ENCODE data around the gene C3orf22. TPM values are rescaled to one million over a fixed set of nuclear protein-coding genes. Genes with fewer than 3 reads are reported as not detected.

Gene C3orf22
- total RNA-seq, 2 experiments from 2014 or later: not detected

GRCh38 chr3:126512916-126513650, 45.6 kb downstream of the C3orf22 start:
- ATAC-seq: no peak
- Mint-ChIP-seq H3K36me3 (ENCODE audit: low read depth) (no peaks in the 10 kb centered on the region), H3K4me1 (no peaks in the 10 kb centered on the region), H3K4me3 (no peak overlapping the region), H3K9me3 (ENCODE audit: low read depth) (no peaks in the 10 kb centered on the region), H3K27ac (no peak overlapping the region), H3K27me3 (no peaks in the 10 kb centered on the region)
- CTCF ChIA-PET: interaction anchor here (0.6 to 1.9 kb wide), 2 partner anchors 10 to 441 kb away, joined by 3 to 9 read pairs; no protein-coding TSS in a partner anchor
- no peak for DNase-seq
- intact Hi-C loops (cut with DNase I, micrococcal nuclease): no loop called here
- POLR2A ChIA-PET: no interaction called here

DNA sequence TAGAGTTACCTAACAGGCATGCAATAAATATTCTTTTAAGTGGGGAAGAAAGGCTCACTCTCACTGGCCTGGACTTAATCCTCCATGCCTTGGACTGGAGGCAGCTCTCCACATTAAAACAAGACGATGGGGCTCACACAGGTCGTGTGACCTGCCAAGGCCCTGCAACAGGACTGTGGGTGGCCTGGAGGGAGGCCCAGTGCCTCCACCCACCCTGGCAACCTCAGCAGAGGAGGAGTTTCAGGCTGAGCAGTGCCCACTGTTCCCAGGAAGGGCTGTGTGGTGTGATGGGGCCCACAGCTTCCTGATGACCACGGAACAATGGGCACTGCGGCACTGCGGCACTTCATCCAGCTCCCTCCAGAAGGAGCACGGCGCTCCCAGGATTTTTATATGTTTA, 46.7 kb downstream of the C3orf22 start:
- ChIA-PET CTCF (interaction anchor here (2.1 kb wide), 1 partner anchor 11 kb away, joined by 14 read pairs; no protein-coding TSS in a partner anchor), POLR2A (no interaction called here)
- Mint-ChIP-seq H3K36me3 (ENCODE audit: low read depth) (no peaks in the 10 kb centered on the region), H3K4me1 (no peaks in the 10 kb centered on the region), H3K9me3 (ENCODE audit: low read depth) (no peaks in the 10 kb centered on the region), H3K27me3 (no peaks in the 10 kb centered on the region), H3K4me3 (no peak overlapping the region), H3K27ac (no peak overlapping the region)
- DNase-seq (no peak), ATAC-seq (no peak)
- intact Hi-C loops (cut with DNase I, micrococcal nuclease): no loop called here

- intact Hi-C loops (cut with DNase I, micrococcal nuclease): no loop called here
- Mint-ChIP-seq H3K4me1 (no peaks in the 10 kb centered on the region), H3K36me3 (ENCODE audit: low read depth) (no peaks in the 10 kb centered on the region), H3K27ac (no peak overlapping the region), H3K9me3 (ENCODE audit: low read depth) (no peaks in the 10 kb centered on the region), H3K4me3 (no peak overlapping the region), H3K27me3 (no peaks in the 10 kb centered on the region)
- ATAC-seq: no peak
- DNase-seq: no peak
- POLR2A ChIA-PET: no interaction called here
- CTCF ChIA-PET: interaction anchor here (1.0 to 2.1 kb wide), 2 partner anchors 12 to 1037 kb away, joined by 3 to 14 read pairs; no protein-coding TSS in a partner anchor
These were observed 47.4 kb downstream of the C3orf22 start for GRCh38 chr3:126511291-126511690.

DNA sequence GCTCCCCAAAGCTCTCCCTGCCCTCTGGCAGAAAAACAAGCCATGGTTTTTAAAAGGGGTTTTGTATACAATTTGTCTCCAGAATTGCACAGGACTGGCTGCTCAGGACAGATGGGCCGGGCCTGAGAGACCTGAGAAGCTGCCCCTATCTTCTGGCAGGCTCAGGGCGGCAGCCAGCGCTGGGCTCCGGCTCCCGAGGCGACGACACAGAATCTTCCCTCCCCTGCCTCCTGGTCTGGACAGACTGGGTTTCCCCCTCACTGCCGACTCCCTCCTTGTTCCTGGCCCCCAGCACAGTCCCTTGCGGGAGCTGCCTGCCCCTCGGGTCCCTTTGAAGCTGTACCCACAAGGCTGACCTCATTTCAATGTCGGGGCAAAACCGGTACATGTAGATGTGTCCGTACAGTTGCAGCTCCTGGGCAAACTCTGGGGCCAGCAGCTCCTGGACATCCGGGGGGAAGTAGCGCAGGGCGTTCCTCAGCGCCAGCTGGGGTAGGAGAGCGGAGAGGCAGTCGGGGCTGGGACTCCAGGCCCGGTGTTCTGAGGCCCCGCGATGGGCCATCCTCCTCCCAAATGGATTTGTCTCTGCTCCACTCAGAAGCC, 48.3 kb downstream of the C3orf22 start:
- ATAC-seq: no peak
- Mint-ChIP-seq H3K27me3 (no peaks in the 10 kb centered on the region), H3K4me3 (no peak overlapping the region), H3K9me3 (ENCODE audit: low read depth) (no peaks in the 10 kb centered on the region), H3K36me3 (ENCODE audit: low read depth) (no peaks in the 10 kb centered on the region), H3K4me1 (no peaks in the 10 kb centered on the region), H3K27ac (no peak overlapping the region)
- intact Hi-C loops (cut with DNase I, micrococcal nuclease): no loop called here
- no peak for DNase-seq
- ChIA-PET POLR2A (no interaction called here), CTCF (interaction anchor here (1.0 to 2.1 kb wide), 2 partner anchors 12 to 1038 kb away, joined by 3 to 14 read pairs; no protein-coding TSS in a partner anchor)

- H3K4me1 Mint-ChIP-seq: no peaks in the 10 kb centered on the region
- intact Hi-C loops (cut with DNase I, micrococcal nuclease): no loop called here
- H3K36me3 Mint-ChIP-seq (ENCODE audit: low read depth): no peaks in the 10 kb centered on the region
- no peak overlapping the region for H3K27ac Mint-ChIP-seq
- H3K27me3 Mint-ChIP-seq: no peaks in the 10 kb centered on the region
- ATAC-seq (no peak), DNase-seq (no peak)
- H3K4me3 Mint-ChIP-seq: no peak overlapping the region
- ChIA-PET CTCF (interaction anchor here (2.1 kb wide), 1 partner anchor 13 kb away, joined by 14 read pairs; no protein-coding TSS in a partner anchor), POLR2A (no interaction called here)
- H3K9me3 Mint-ChIP-seq (ENCODE audit: low read depth): no peaks in the 10 kb centered on the region
These were observed 49.0 kb downstream of the C3orf22 start for GRCh38 chr3:126509597-126510307.

DNA sequence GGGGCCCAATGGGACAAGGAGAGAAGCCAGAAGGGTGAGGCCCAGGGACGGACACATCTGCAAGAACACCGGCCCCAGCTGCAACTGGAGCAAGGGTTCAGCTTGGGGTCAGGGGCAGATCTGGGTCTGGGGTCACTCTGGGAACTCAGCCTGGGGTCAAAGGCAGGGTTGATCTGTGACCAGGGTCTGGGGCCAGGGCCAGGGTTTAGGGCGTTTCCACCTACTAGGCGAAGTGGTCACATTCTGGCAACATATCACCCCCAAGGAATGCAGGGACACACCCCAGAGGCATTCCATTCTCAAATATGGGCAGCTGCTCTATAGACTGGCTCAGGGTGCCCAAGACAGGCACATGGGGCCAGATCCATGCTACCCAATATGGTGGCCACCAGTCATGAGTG, 50.2 kb downstream of the C3orf22 start:
- CTCF ChIA-PET: no interaction called here
- Mint-ChIP-seq H3K36me3 (ENCODE audit: low read depth) (no peaks in the 10 kb centered on the region), H3K27me3 (no peaks in the 10 kb centered on the region), H3K4me1 (no peaks in the 10 kb centered on the region), H3K4me3 (no peak overlapping the region), H3K9me3 (ENCODE audit: low read depth) (no peaks in the 10 kb centered on the region), H3K27ac (no peak overlapping the region)
- ATAC-seq (no peak), DNase-seq (no peak)
- intact Hi-C loops (cut with DNase I, micrococcal nuclease): no loop called here
- POLR2A ChIA-PET: no interaction called here

GRCh38 chr3:126507886-126508285, 50.8 kb downstream of the C3orf22 start:
- ATAC-seq: no peak
- Mint-ChIP-seq H3K4me3 (no peak overlapping the region), H3K36me3 (ENCODE audit: low read depth) (no peaks in the 10 kb centered on the region), H3K4me1 (no peaks in the 10 kb centered on the region), H3K27ac (no peak overlapping the region), H3K9me3 (ENCODE audit: low read depth) (no peaks in the 10 kb centered on the region), H3K27me3 (no peaks in the 10 kb centered on the region)
- ChIA-PET CTCF (interaction anchor here (0.6 kb wide), 1 partner anchor 15 kb away, joined by 3 read pairs; no protein-coding TSS in a partner anchor), POLR2A (no interaction called here)
- DNase-seq: no peak
- intact Hi-C loops (cut with DNase I, micrococcal nuclease): no loop called here

DNA sequence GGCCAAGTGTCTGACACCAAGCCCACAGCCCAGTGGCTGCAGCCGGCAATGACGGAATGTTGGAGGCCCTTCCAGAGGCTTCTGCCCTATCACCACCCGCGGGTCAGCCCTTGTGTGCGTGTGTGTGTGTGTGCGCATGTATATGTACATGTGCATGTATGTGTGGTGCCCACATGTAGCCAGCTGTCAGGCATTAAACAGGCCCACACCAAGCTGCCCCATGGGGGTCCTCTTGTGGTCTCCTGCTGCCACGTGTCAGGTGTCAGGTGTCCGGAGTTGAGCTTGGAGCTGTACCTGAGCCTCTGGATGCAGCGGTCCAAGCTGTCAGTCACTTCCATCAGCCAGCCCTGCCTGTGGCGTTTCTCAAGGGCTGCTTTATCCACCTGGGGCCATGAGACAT, 55.0 kb downstream of the C3orf22 start:
- DNase-seq (no peak), ATAC-seq (no peak)
- no peak overlapping the region for H3K4me3 Mint-ChIP-seq
- intact Hi-C loops (cut with DNase I, micrococcal nuclease): no loop called here
- no peaks in the 10 kb centered on the region for H3K9me3 Mint-ChIP-seq (ENCODE audit: low read depth)
- no peaks in the 10 kb centered on the region for H3K27me3 Mint-ChIP-seq
- no peak overlapping the region for H3K27ac Mint-ChIP-seq
- H3K36me3 Mint-ChIP-seq (ENCODE audit: low read depth): no peaks in the 10 kb centered on the region
- H3K4me1 Mint-ChIP-seq: no peaks in the 10 kb centered on the region
- ChIA-PET POLR2A (no interaction called here), CTCF (no interaction called here)

DNA sequence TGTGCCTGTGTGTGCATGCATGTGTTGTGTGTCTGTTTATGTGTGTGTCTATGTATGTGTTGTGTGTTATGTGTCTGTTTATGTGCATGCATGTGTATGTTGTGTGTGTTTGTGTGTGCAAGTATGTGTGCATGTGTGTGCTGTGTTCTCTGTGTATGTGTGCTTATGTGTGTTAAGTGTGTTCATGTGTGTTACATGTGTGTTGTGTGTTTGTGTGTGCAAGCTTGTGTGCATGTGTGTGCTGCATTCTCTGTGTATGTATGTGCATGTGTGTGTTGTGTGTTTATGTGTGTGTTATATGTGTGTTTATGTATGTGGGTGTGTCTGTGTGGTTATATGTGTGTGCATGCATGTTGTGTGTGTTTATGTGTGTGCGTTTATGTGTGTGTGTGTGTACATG, 56.1 kb downstream of the C3orf22 start:
- Mint-ChIP-seq H3K4me1 (no peaks in the 10 kb centered on the region), H3K27me3 (no peaks in the 10 kb centered on the region), H3K27ac (no peak overlapping the region), H3K9me3 (ENCODE audit: low read depth) (no peaks in the 10 kb centered on the region), H3K4me3 (no peak overlapping the region), H3K36me3 (ENCODE audit: low read depth) (no peaks in the 10 kb centered on the region)
- CTCF ChIA-PET: no interaction called here
- no peak for DNase-seq
- no peak for ATAC-seq
- POLR2A ChIA-PET: no interaction called here
- intact Hi-C loops (cut with DNase I, micrococcal nuclease): no loop called here

- H3K27me3 Mint-ChIP-seq: no peaks in the 10 kb centered on the region
- H3K4me3 Mint-ChIP-seq: no peak overlapping the region
- no peaks in the 10 kb centered on the region for H3K9me3 Mint-ChIP-seq (ENCODE audit: low read depth)
- POLR2A ChIA-PET: no interaction called here
- no peaks in the 10 kb centered on the region for H3K36me3 Mint-ChIP-seq (ENCODE audit: low read depth)
- ATAC-seq: no peak
- no peak for DNase-seq
- CTCF ChIA-PET: no interaction called here
- no peak overlapping the region for H3K27ac Mint-ChIP-seq
- H3K4me1 Mint-ChIP-seq: no peaks in the 10 kb centered on the region
- intact Hi-C loops (cut with DNase I, micrococcal nuclease): no loop called here
These were observed 57.0 kb downstream of the C3orf22 start for GRCh38 chr3:126501736-126502135.

GRCh38 chr3:126501054-126501453, 57.7 kb downstream of the C3orf22 start:
- no peak overlapping the region for H3K27ac Mint-ChIP-seq
- no peak overlapping the region for H3K4me3 Mint-ChIP-seq
- intact Hi-C loops (cut with DNase I, micrococcal nuclease): no loop called here
- DNase-seq: no peak
- no peaks in the 10 kb centered on the region for H3K27me3 Mint-ChIP-seq
- no peak for ATAC-seq
- H3K4me1 Mint-ChIP-seq: no peaks in the 10 kb centered on the region
- ChIA-PET POLR2A (no interaction called here), CTCF (no interaction called here)
- no peaks in the 10 kb centered on the region for H3K9me3 Mint-ChIP-seq (ENCODE audit: low read depth)
- no peaks in the 10 kb centered on the region for H3K36me3 Mint-ChIP-seq (ENCODE audit: low read depth)

GRCh38 chr3:126500016-126500415, 58.7 kb downstream of the C3orf22 start:
- intact Hi-C loops (cut with DNase I, micrococcal nuclease): no loop called here
- Mint-ChIP-seq H3K4me1 (no peaks in the 10 kb centered on the region), H3K36me3 (ENCODE audit: low read depth) (no peaks in the 10 kb centered on the region), H3K27me3 (no peaks in the 10 kb centered on the region), H3K4me3 (no peak overlapping the region), H3K9me3 (ENCODE audit: low read depth) (no peaks in the 10 kb centered on the region), H3K27ac (no peak overlapping the region)
- no peak for ATAC-seq
- no peak for DNase-seq
- ChIA-PET CTCF (no interaction called here), POLR2A (no interaction called here)
